ENCODE results near the gene ZNF79.
"Not testable (repeated sequence)": the region's sequence is repeated elsewhere in the genome, so short reads cannot be mapped to it uniquely, and the experiment has no call there.

ZNF79 gene

GRCh38 chr9:127463382-127463781, 39.2 kb downstream of the ZNF79 start:
- DNase-seq (ENCODE audit: extremely low read depth, low read depth) = no peak
- TF ChIP-seq CTCF (IDR thresholded peaks at IDR 0.05; ENCODE audit: low read depth, low read length, missing control alignments) = no peak

GRCh38 chr9:127463911-127464310, 39.7 kb downstream of the ZNF79 start:
- no peak for TF ChIP-seq CTCF (IDR thresholded peaks at IDR 0.05; ENCODE audit: low read depth, low read length, missing control alignments)
- H3K4me3 ChIP-seq (replicated peaks; ENCODE audit: low read depth, low read length) = no peak overlapping the region
- DNase-seq (ENCODE audit: extremely low read depth, low read depth) = no peak

More at GRCh38 chr9:127463382-127463781, 39.2 kb downstream of the ZNF79 start:
- no peak overlapping the region for H3K4me3 ChIP-seq (replicated peaks; ENCODE audit: low read depth, low read length)

GRCh38 chr9:127466407-127466917, 42.3 kb downstream of the ZNF79 start:
- H3K4me3 ChIP-seq (replicated peaks; ENCODE audit: low read depth, low read length); DNase-seq (ENCODE audit: extremely low read depth, low read depth): not testable (repeated sequence)

GRCh38 chr9:127467621-127468020, 43.4 kb downstream of the ZNF79 start:
- no peak for TF ChIP-seq CTCF (IDR thresholded peaks at IDR 0.05; ENCODE audit: low read depth, low read length, missing control alignments)
- no peak overlapping the region for H3K4me3 ChIP-seq (replicated peaks; ENCODE audit: low read depth, low read length)
- no peak for DNase-seq (ENCODE audit: extremely low read depth, low read depth)

- DNase-seq (ENCODE audit: extremely low read depth, low read depth) = no peak
- TF ChIP-seq CTCF (IDR thresholded peaks at IDR 0.05; ENCODE audit: low read depth, low read length, missing control alignments) = no peak
- no peak overlapping the region for H3K4me3 ChIP-seq (replicated peaks; ENCODE audit: low read depth, low read length)
Measured at GRCh38 chr9:127470662-127471061, 46.5 kb downstream of the ZNF79 start.

GRCh38 chr9:127473501-127473900, 49.3 kb downstream of the ZNF79 start:
- no peak overlapping the region for H3K4me3 ChIP-seq (replicated peaks; ENCODE audit: low read depth, low read length)
- DNase-seq (ENCODE audit: extremely low read depth, low read depth) = no peak
- no peak for TF ChIP-seq CTCF (IDR thresholded peaks at IDR 0.05; ENCODE audit: low read depth, low read length, missing control alignments)

- no peak for TF ChIP-seq CTCF (IDR thresholded peaks at IDR 0.05; ENCODE audit: low read depth, low read length, missing control alignments)
- DNase-seq (ENCODE audit: extremely low read depth, low read depth) = no peak
- H3K4me3 ChIP-seq (replicated peaks; ENCODE audit: low read depth, low read length) = no peak overlapping the region
Measured at GRCh38 chr9:127473932-127474331, 49.8 kb downstream of the ZNF79 start.
